ENCODE data around the gene C17orf100.

GRCh38 chr17:6670571-6670970 lies 19.0 kb downstream of the C17orf100 start:
- TF ChIP-seq EZH2phosphoT487 (IDR thresholded peaks at IDR 0.05; ENCODE audit: low read length) (no peak), CTCF (IDR thresholded peaks at IDR 0.05; ENCODE audit: low read length) (no peak), EZH2 (optimal IDR thresholded peaks at IDR 0.05; ENCODE audit: low read depth, low read length) (no peak)

All from MM.1S (cell line).